GM10248 (cell line): ENCODE measurements around the gene ACAN.

ENCODE experiments used
- CTCF ChIA-PET: fragments of 300-600 bp; sonication (Branson Sonifier 250); formaldehyde crosslinking; extraction: SDS; loops from one replicate; lab custom pipeline; 2021; ENCODE audit warnings: antibody characterized with exemption; lab: Yijun Ruan, JAX
- POLR2A ChIA-PET: fragments of 350-650 bp; sonication (Branson Sonifier 250); formaldehyde crosslinking; extraction: SDS; loops from one replicate; lab custom pipeline; 2020; ENCODE audit warnings: antibody characterized with exemption; lab: Yijun Ruan, JAX
- DNase-seq: peaks from one replicate; pipeline ENCODE4 v3.0.0; 2012; ENCODE audit errors: extremely low spot score
- CTCF ChIP-seq: IDR thresholded peaks from 2 replicates; pipeline ENCODE4 v1.5.1; 2012; ENCODE audit warnings: mild to moderate bottlenecking, low read depth; ENCODE audit errors: extremely low read depth, missing control alignments, control extremely low read depth

The ACAN gene

GRCh38 chr15:88803920-88804247 is 648 bp downstream of the ACAN start:
- no peak for TF ChIP-seq CTCF
- CTCF ChIA-PET = interaction anchor here (1.1 kb wide), 1 partner anchor 11 kb away, joined by 3 read pairs; no protein-coding TSS in a partner anchor
- DNase-seq = no peak
- POLR2A ChIA-PET = no interaction called here

GRCh38 chr15:88804257-88804656 is 1.0 kb downstream of the ACAN start:
- ChIA-PET CTCF (interaction anchor here (1.1 kb wide), 1 partner anchor 11 kb away, joined by 3 read pairs; no protein-coding TSS in a partner anchor), POLR2A (no interaction called here)
- no peak for DNase-seq
- TF ChIP-seq CTCF = no peak

- ChIA-PET POLR2A (no interaction called here), CTCF (interaction anchor here (1.6 kb wide), 1 partner anchor 15 kb away, joined by 4 read pairs; no protein-coding TSS in a partner anchor)
- DNase-seq = no peak
- TF ChIP-seq CTCF = no peak
Observed at GRCh38 chr15:88805031-88805780, 2.0 kb downstream of the ACAN start.

- no peak for DNase-seq
- no peak for TF ChIP-seq CTCF
- ChIA-PET CTCF (no interaction called here), POLR2A (no interaction called here)
Observed at GRCh38 chr15:88810446-88810845, 7.2 kb downstream of the ACAN start.

GRCh38 chr15:88812133-88812532 is 8.9 kb downstream of the ACAN start:
- no peak for DNase-seq
- ChIA-PET CTCF (no interaction called here), POLR2A (no interaction called here)
- no peak for TF ChIP-seq CTCF

- ChIA-PET CTCF (no interaction called here), POLR2A (no interaction called here)
- no peak for DNase-seq
- no peak for TF ChIP-seq CTCF
Observed at GRCh38 chr15:88813960-88814359, 10.7 kb downstream of the ACAN start.
